PC-3 (cell line): ENCODE results near the gene ABHD15.

Experiments
- CTCF ChIP-seq: fragments of 300-600 bp; sonication (generic); conservative IDR thresholded peaks from 2 replicates; pipeline ENCODE4 v1.5.1; 2017; ENCODE audit warnings: antibody characterized with exemption, low read depth, mild to moderate bottlenecking, low read length
- EZH2 ChIP-seq: fragments of 300-600 bp; sonication (generic); IDR thresholded peaks from one replicate; pipeline ENCODE4 v1.6.1; 2017; ENCODE audit warnings: antibody characterized with exemption, mild to moderate bottlenecking, low read length; ENCODE audit not compliant: unreplicated experiment
- EZH2phosphoT487 ChIP-seq: fragments of 300-600 bp; sonication (generic); IDR thresholded peaks from 2 replicates; pipeline ENCODE4 v1.6.1; 2018; ENCODE audit warnings: mild to moderate bottlenecking, antibody characterized with exemption, low read length, borderline replicate concordance

GRCh38 chr17:29555840-29556239 lies 11.0 kb downstream of the ABHD15 start:
- TF ChIP-seq CTCF (no peak), EZH2 (no peak), EZH2phosphoT487 (no peak)
